ENCODE results near the gene RASSF7.
"Not testable (repeated sequence)": the region's sequence is repeated elsewhere in the genome, so short reads cannot be mapped to it uniquely, and the experiment has no call there.

The RASSF7 gene, protein sequence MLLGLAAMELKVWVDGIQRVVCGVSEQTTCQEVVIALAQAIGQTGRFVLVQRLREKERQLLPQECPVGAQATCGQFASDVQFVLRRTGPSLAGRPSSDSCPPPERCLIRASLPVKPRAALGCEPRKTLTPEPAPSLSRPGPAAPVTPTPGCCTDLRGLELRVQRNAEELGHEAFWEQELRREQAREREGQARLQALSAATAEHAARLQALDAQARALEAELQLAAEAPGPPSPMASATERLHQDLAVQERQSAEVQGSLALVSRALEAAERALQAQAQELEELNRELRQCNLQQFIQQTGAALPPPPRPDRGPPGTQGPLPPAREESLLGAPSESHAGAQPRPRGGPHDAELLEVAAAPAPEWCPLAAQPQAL

DNA sequence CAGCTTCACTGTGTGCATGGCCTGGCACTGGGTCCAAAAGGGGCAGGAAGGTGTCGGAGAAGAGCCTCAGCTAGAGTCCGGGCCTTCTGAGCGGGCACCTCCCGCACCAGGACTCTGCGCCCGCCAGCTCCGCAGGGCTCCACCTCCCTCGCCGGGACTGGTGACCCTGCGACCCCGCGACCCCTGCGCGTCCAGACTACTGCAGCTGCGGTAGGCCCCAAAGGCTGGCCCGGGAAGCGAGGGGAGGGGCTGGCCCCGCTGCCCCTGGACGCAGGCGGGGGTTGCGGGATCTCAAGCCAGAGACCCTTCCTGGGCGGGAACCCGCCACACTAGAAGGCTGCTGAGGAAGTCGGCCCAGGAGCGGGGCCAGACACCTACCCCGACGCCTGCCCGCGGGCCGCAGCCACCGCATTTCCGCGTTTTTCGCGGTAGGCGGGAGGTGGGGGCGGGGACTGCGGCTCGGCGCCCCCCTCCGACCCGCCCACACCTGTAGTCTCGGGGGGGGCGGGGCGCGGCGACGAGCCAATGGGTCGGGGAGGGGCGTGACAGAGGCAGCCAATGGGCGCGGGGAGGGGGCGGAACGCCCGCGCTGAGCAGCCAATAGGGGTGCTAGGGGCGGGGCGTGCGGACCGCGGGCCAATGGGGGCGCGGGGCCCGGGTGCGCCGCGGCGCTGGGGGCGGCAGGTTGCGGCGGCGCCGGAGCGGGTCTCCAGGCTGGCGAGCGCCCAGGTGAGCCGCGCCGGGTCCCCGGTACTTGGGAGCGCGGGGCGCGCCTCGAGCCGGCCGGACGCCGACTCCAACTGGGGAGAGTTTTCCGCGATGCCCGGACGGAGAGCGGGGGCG is at the start of gene RASSF7, which contains the start of gene LMNTD2:
Gene RASSF7 (plus strand): TSS at position 666 of the 843 bp plus-strand sequence. CDS start 799 bp downstream, outside the sequence.
Gene LMNTD2 (minus strand): TSS at position 434 of the 843 bp plus-strand sequence. CDS start 22 bp downstream, at position 412.
- Histone ChIP-seq H3K27ac (peak within 1 kb of the TSS in 1 of 2 donors; percentile 9), H3K4me3 (peak within 1 kb of the TSS; percentile 83)
- TF ChIP-seq, protein P1, sequence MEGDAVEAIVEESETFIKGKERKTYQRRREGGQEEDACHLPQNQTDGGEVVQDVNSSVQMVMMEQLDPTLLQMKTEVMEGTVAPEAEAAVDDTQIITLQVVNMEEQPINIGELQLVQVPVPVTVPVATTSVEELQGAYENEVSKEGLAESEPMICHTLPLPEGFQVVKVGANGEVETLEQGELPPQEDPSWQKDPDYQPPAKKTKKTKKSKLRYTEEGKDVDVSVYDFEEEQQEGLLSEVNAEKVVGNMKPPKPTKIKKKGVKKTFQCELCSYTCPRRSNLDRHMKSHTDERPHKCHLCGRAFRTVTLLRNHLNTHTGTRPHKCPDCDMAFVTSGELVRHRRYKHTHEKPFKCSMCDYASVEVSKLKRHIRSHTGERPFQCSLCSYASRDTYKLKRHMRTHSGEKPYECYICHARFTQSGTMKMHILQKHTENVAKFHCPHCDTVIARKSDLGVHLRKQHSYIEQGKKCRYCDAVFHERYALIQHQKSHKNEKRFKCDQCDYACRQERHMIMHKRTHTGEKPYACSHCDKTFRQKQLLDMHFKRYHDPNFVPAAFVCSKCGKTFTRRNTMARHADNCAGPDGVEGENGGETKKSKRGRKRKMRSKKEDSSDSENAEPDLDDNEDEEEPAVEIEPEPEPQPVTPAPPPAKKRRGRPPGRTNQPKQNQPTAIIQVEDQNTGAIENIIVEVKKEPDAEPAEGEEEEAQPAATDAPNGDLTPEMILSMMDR (IDR thresholded peaks at IDR 0.05), result no peak
- DNase-seq (ENCODE audit: low spot score), result peak; percentile 89

DNA sequence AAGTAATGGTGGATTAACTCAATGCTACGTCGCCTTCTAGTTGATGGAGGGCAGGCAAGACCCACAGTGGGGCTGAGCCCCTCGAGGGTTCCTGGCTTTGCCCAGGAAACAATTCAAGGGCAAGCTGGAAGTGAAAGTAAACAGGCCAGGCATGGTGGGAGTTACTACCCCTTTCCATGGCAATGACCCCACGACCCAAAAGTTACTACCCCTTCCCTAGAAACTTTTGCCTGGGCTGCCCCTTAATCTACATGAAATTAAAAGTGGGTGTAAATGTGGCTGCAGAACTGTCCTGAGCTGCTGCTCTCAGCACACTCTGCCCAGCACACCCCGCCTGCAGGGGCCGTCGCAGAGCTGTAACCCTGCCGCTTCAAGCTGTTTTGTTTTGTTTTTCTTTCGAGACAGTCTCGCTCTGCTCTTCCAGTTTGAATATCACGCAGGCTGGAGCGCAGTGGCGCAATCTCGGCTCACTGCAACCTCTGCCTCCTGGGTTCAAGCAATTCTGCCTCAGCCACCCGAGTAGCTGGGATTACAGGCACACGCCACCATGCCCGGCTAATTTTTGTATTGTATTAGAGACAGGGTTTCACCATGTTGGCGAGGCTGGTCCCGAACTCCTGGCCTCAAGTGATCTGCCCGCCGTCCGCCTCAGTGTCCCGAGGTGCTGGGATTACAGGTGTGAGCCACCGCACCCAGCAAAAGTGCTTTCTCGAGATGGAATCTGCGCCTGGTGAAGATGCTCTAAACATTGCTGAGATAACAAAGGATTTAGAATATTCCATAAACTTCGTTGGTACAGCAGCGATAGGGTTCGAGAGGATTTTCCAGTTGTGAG is 47.8 kb upstream of the RASSF7 start:
- Histone ChIP-seq H3K4me3 (no peak overlapping the region), H3K27ac (no peak overlapping the region)
- TF ChIP-seq, protein P1 (IDR thresholded peaks at IDR 0.05), result no peak
- no peak for DNase-seq (ENCODE audit: low spot score)

DNA sequence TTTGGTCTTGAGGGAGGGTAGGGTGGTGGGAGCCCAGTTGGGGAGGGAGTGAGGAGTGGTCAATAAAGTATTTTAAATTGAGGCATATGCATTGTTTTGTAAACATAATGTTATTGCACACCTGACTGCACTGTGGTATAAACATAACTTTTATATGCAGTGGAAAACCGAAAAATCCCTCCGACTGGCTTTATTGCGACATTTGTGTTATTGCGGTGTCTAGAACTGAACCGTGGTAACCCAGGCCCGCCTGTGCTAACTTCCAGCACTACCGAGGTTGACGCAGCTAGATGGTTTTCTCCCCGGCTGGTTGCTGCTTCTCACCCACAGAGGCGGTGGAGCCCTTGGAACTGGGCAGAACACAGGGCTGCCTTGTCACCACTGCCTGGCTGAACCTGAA is 46.2 kb upstream of the RASSF7 start:
- DNase-seq (ENCODE audit: low spot score), result no peak
- H3K4me3 ChIP-seq, result no peak overlapping the region
- H3K27ac ChIP-seq, result no peak overlapping the region
- TF ChIP-seq, protein P1 (IDR thresholded peaks at IDR 0.05), result no peak

DNA sequence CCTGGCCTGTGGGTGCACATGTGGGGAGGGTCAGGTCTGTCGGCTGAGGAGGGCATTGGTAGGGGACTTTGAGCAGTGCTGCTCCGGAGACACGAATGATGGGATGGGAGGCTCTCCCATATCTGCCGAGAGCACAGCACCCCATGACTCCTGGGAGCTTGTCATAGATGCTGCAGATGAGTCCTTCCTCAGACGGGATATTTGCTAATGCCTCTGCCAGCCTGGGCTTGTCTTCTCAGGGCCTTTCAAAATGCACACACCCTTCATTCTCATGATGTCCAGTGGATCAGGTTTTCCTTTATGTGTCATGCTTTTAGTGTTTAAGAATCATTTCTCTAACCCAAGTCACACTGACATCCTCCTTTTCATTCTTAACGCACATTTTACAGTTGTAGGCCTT is 45.6 kb upstream of the RASSF7 start:
- no peak for DNase-seq (ENCODE audit: low spot score)
- TF ChIP-seq, protein P1 (IDR thresholded peaks at IDR 0.05), result no peak
- Histone ChIP-seq H3K27ac (no peak overlapping the region), H3K4me3 (no peak overlapping the region)

DNA sequence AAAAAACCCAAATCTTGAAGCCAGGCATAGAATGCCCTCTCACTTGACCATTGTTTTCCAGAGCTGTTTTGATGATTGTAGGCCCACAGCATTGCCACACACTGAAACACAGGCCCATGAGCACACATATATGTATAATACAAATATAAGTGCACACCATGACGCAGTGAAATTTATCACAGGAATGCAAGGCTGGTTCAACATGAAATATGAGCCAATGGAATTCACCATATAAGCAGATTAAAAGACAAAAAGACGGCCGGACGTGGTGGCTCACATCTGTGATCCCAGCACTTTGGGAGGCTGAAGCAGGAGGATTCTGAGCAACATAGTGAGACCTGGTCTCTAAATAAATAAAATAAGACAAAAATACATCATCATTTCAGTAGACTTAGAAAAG is 44.4 kb upstream of the RASSF7 start:
- Histone ChIP-seq H3K4me3 (no peak overlapping the region), H3K27ac (no peak overlapping the region)
- no peak for DNase-seq (ENCODE audit: low spot score)
- TF ChIP-seq, protein P1 (IDR thresholded peaks at IDR 0.05), result no peak

DNA sequence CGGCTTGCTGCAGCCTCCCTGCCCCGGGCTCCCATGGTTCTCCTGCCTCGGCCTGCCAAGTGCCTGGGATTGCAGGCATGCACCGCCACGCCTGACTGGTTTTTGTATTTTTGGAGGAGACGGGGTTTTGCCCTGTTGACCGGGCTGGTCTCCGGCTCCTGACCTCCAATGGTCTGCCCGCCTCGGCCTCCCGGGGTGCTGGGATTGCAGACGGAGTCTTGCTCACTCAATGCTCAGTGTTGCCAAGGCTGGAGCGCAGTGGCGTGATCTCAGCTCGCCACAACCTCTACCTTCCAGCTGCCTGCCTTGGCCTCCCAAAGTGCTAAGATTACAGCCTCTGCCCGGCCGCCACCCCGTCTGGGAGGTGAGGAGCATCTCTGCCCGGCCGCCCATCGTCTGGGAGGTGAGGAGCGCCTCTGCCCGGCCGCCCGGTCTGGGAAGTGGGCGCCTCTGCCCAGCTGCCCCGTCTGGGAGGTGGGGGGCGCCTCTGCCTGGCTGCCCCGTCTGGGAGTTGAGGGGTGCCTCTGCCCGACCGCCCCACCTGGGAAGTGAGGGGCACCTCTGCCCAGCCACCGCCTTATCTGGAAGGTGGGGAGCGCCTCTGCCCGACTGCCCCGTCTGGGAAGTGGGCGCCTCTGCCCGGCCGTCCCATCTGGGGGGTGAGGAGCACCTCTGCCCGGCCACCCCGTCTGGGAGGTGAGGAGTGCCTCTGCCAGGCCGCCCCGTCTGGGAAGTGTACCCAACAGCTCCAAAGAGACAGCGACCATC is 43.7 kb upstream of the RASSF7 start:
- not testable (repeated sequence) for DNase-seq (ENCODE audit: low spot score); H3K27ac ChIP-seq; H3K4me3 ChIP-seq
